Esophagus squamous epithelium (tissue), 5 donors: ENCODE measurements around the gene DLL4. TPM values are rescaled to one million over a fixed set of nuclear protein-coding genes. Genes with fewer than 3 reads are reported as not detected.

Experiments
- DNase-seq: peaks from one replicate; lab custom pipeline; 2025; lab: John Stamatoyannopoulos, UW
- H3K27ac ChIP-seq, 4 donors: fragments of 200-600 bp; sonication (generic); one replicate each; pipeline ENCODE4 v1.5.1; 2016 to 2019; ENCODE audit warnings: mild to moderate bottlenecking in 1 of 4
- H3K27me3 ChIP-seq, 4 donors: fragments of 200-600 bp; sonication (generic); 1 replicate in 3 of 4; 2 replicates in 1 of 4; pipeline versions ENCODE4 v1.5.1 to v1.6.0; 2017 to 2021; ENCODE audit warnings: antibody characterized with exemption in 1 of 4
- H3K36me3 ChIP-seq, 3 donors: fragments of 200-600 bp; sonication (generic); one replicate each; pipeline ENCODE4 v1.5.1; 2016 to 2019
- H3K4me1 ChIP-seq, 3 donors: fragments of 200-600 bp; sonication (generic); one replicate each; pipeline ENCODE4 v1.5.1; 2017 to 2019
- H3K4me3 ChIP-seq, 4 donors: fragments of 200-600 bp; sonication (generic); 1 replicate in 3 of 4; 2 replicates in 1 of 4; pipeline ENCODE4 v1.5.1; 2016 to 2019; ENCODE audit warnings: mild to moderate bottlenecking in 2 of 4, moderate library complexity in 1 of 4
- H3K9me3 ChIP-seq, 3 donors: fragments of 200-600 bp; sonication (generic); one replicate each; pipeline ENCODE4 v1.5.1; 2016 to 2019
- CTCF ChIP-seq, 6 experiments: fragments of 450-650 bp in 4 of 6; fragments of 200-600 bp in 2 of 6; sonication (generic) in 2 of 6; IDR thresholded peaks; one replicate each; pipeline ENCODE4 v1.5.1; 2016 to 2019; ENCODE audit warnings: antibody characterized with exemption in 6 of 6, mild to moderate bottlenecking in 4 of 6, moderate library complexity in 4 of 6
- POLR2A ChIP-seq, 4 donors: fragments of 450-650 bp; IDR thresholded peaks; one replicate each; pipeline ENCODE4 v1.6.1; 2017; ENCODE audit warnings: antibody characterized with exemption in 4 of 4, mild to moderate bottlenecking in 4 of 4, moderate library complexity in 3 of 4
- WGBS, 2 donors: methylation state at CpG; one replicate each; pipeline ENCODE4 v1.1.5; 2018; 5-methylcytosine and 5-hydroxymethylcytosine counted together
- intact Hi-C: fragments of 100-400 bp; cut with DNase I; formaldehyde crosslinking; loops from one replicate; pipeline ENCODE4 v1.15.0; 2022
- small RNA-seq, 4 donors: library from RNA; depleted of rRNA; stranded (forward); fragments of <200 nt; gene quantifications; one replicate each; pipeline ENCODE3, GENCODE V24; 2016
- total RNA-seq, 4 donors: library from RNA; depleted of rRNA; stranded (reverse); fragments of >200 nt; gene quantifications; one replicate each; pipeline ENCODE4 v1.1.0, GENCODE V29; 2016
- donor health status: DM: yes; HTN: yes; CAD: no.

The DLL4 gene
- total RNA-seq, 4 donors from 2014 or later, result 0.68 to 4.6 (median 1.3) TPM

- H3K36me3 ChIP-seq, result peaks cover 18 to 96% (median 45%) of the 10 kb centered on the region in 3 donors
Observed at GRCh38 chr15:40988156-40988555, 59.0 kb downstream of the DLL4 start.

More at GRCh38 chr15:40988156-40988555, 59.0 kb downstream of the DLL4 start:
- no peak overlapping the region for H3K4me3 ChIP-seq
- DNase-seq, result no peak
- intact Hi-C loops, result no loop called here
- no peaks in the 10 kb centered on the region for H3K9me3 ChIP-seq
- no peaks in the 10 kb centered on the region for H3K27me3 ChIP-seq
- no peak overlapping the region for H3K27ac ChIP-seq
- H3K4me1 ChIP-seq, result peaks cover 0 to 13% (median 0%) of the 10 kb centered on the region in 3 donors
- TF ChIP-seq CTCF (IDR thresholded peaks at IDR 0.05), result no peak
- no peak for TF ChIP-seq POLR2A (IDR thresholded peaks at IDR 0.05)
- 88 to 93% methylated on average over 4 of the region's 4 CpGs for WGBS, 2 donors

Small RNA genes lying within 50 kb of the gene (small RNA-seq; reads per million reads assigned to genes)
- gene ISCA1P4, result 0 reads per million in 4 donors

Other genes with a start within 250 kb of the DLL4 start
- 1 to 10 TPM; 1.9 to 8.5 (median 4.5) TPM for gene RAD51, start 234.2 kb upstream of the DLL4 start, total RNA-seq
- 10 to 100 TPM; 21.3 to 31.9 (median 26.4) TPM for gene RMDN3, start 174.1 kb upstream of the DLL4 start, total RNA-seq
- 10 to 100 TPM in 3 of 4 donors, 1 to 10 TPM in 1; 10.0 to 47.5 (median 41.9) TPM for gene GCHFR, start 165.3 kb upstream of the DLL4 start, total RNA-seq
- gene C15orf62, start 159.4 kb upstream of the DLL4 start, total RNA-seq, result 10 to 100 TPM; 11.3 to 44.3 (median 22.2) TPM
- gene ZFYVE19, start 122.3 kb upstream of the DLL4 start, total RNA-seq, result 10 to 100 TPM; 16.5 to 33.4 (median 28.9) TPM
- gene DNAJC17, start 121.9 kb upstream of the DLL4 start, total RNA-seq, result 10 to 100 TPM; 13.9 to 24.0 (median 19.2) TPM
- under 1 TPM in 1 of 4 donors, not detected in 3; 0.68 TPM for gene PPP1R14D, start 100.6 kb upstream of the DLL4 start, total RNA-seq
- gene SPINT1, start 85.3 kb upstream of the DLL4 start, total RNA-seq, result 100 to 1,000 TPM; 168 to 506 (median 215) TPM
- 100 to 1,000 TPM in 3 of 4 donors, 10 to 100 TPM in 1; 94.0 to 146 (median 123) TPM for gene RHOV, start 55.1 kb upstream of the DLL4 start, total RNA-seq
- gene VPS18, start 34.9 kb upstream of the DLL4 start, total RNA-seq, result 10 to 100 TPM; 17.4 to 25.9 (median 20.7) TPM
- gene CHAC1, start 24.1 kb downstream of the DLL4 start, total RNA-seq, result 10 to 100 TPM in 1 of 4 donors, 1 to 10 TPM in 2, under 1 TPM in 1; 0.76 to 16.1 (median 6.4) TPM
- 10 to 100 TPM; 15.2 to 24.8 (median 22.3) TPM for gene INO80, start 186.9 kb downstream of the DLL4 start, total RNA-seq